GM18507 (cell line): ENCODE measurements around the gene ARHGEF7.

Experiments used
- DNase-seq: peaks from one replicate; pipeline ENCODE4 v3.0.0; 2011; ENCODE audit warnings: low read depth; ENCODE audit not compliant: insufficient read length; ENCODE audit errors: extremely low spot score
- FAIRE-seq: peaks from 2 replicates; lab custom pipeline; 2011; peaks lifted over from hg19 to GRCh38; lab: Jason Lieb, UNC

The ARHGEF7 gene

DNA sequence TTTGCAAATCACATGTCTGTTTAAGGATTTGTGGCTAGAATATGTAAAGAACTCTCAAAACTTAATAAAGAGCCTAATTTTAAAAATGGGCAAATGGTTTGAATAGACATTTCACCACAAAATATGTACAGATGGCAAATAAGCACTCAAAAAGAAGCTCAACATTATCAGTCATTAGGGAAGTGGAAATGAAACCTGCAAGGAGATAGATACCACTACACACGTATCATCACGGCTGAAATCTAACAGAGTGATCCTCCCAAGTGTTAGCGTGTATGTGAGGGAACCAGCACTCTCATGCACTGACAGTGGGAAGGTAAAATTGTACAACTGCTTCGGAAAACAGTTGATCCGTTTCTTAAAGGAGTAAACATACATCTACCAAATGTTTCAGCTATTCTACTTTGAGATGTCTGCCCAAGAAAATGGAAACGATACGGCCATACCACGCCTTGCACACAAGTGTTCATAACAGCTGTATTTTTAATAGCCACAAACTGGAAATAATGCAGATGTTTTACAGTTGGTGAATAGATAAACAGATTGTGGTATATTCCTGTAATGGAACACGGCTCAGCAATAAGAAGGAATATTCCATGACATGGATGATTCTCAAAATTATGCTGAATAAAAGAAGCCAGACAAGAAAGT is 14.5 kb downstream of the ARHGEF7 start:
- DNase-seq = no peak
- peak; percentile 92 for FAIRE-seq

GRCh38 chr13:111130116-111130508 is 15.0 kb downstream of the ARHGEF7 start:
- no peak for DNase-seq
- FAIRE-seq = peak; percentile 36

DNA sequence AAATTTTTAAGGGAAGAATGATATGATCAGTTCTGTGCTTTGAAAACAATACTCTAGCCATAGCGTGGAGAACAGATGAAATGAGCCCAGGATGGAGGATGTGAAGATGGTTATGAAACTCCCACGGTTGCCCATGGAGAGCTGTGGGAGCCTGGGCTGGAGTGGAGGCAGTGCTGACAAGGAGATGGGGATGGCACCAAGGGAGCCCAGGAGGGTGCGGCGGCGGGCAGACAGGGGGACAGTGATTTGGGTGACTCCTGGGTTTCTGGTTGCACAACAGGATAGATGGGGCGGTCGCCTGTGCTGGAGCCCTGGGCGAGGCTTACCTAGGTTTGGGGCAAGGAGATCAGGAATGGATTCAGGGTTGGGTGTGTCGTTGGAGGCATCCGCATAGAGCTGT is 15.9 kb downstream of the ARHGEF7 start:
- DNase-seq = no peak
- FAIRE-seq = no peak

DNA sequence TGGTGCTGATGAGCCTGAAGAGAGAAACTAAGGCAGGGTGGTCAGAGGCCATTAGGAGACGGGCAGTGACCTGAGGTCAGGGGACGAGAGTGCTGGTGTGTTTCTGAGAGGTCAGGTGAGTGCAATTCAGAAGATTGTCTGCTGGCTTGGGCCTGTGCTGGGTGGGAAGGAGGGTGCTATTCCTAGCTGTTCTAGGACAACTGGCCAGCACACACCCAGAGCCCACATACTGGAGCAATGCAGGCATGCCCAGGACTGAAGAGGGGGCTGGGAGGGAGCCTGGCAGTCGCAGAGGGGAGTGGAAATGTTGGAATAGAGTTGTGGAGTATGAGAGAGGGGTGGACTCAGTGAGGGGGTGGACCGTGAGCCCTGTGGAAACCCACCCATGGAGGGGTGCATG is 16.5 kb downstream of the ARHGEF7 start:
- DNase-seq = no peak
- FAIRE-seq = no peak

- FAIRE-seq (no peak), DNase-seq (no peak)
Measured at GRCh38 chr13:111132948-111133347, 17.8 kb downstream of the ARHGEF7 start.

- DNase-seq = no peak
- no peak for FAIRE-seq
Measured at GRCh38 chr13:111139452-111139851, 24.3 kb downstream of the ARHGEF7 start.

GRCh38 chr13:111139873-111140561 is 24.9 kb downstream of the ARHGEF7 start:
- FAIRE-seq (no peak), DNase-seq (no peak)

DNA sequence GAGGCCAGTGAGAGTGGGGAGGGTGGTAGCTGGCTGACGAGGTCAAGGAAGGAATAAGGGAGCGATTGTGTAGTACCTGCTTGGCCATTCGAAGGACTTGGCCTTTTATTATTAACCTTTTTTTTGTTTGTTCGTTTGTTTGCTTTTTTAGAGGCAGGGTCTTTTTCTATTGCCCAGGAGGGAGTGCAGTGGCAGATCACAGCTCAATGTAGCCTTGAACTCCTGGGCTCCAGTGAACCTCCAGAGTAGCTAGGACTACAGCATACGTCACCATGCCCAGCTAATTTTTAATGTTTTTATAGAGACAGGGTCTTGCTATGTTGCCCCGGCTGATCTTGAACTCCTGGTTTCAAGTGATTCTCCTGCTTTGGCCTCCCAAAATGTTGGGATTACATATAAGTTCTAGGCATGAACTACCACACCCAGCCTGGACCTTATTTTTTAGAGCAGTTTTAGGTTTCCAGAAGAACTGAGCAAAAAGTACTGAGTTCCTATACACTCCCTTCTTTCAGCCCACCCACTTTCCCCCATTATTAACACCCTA is 25.5 kb downstream of the ARHGEF7 start:
- FAIRE-seq = no peak
- no peak for DNase-seq

- FAIRE-seq (no peak), DNase-seq (no peak)
Measured at GRCh38 chr13:111142472-111142871, 27.4 kb downstream of the ARHGEF7 start.

DNA sequence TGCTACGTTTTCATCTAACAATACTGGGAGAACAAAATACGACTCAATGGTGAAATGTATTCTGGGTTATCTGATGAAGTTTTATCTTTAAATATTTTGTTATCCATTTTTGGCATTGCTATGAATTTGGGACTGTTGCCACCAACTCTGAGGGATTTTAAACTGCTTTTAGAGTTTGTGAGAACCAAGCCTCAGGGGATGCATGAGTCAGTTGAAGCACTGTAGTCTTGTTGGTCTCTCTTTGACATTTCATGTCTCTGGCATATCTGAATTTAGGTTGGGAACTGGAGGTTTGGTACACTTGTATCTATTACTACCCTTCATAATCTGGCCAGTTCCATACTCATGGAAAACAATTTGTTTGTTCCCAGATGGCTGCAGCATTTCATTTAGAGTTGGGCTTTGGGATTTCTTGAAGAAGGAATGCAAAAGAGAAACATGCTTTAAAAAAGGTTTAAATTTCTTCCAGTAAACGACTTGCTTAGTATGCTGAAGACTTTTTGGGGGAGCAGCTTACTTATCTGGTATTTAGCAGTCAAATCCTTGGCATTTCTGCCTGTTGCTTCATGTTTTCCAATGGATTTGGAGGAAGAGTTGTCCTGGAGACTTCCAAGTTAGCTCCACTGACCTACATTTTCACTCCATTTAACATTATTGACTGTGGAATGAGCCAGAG is 28.9 kb downstream of the ARHGEF7 start:
- DNase-seq = no peak
- no peak for FAIRE-seq

DNA sequence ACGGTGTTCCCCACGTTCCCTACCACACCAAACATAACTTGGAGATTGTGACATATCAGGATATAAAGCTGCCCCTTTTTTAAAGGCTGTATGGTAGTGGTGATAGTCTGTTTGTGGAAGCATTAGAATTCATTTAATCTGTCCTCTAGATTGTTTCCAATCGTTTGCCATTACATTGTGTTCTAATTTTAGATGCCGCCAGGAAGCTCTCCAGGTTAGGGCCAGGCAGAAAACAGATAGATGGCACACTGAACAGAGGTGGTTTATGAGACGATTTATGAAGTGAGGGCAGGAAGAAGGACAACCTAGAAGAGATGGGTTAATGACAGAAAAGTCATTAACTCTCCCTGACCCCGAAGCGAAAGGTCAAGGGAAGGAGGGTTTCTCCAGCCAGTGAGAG is 30.0 kb downstream of the ARHGEF7 start:
- FAIRE-seq (no peak), DNase-seq (no peak)

- no peak for DNase-seq
- FAIRE-seq = no peak
Measured at GRCh38 chr13:111145506-111145905, 30.4 kb downstream of the ARHGEF7 start.

GRCh38 chr13:111152844-111153243 is 37.7 kb downstream of the ARHGEF7 start:
- DNase-seq (no peak), FAIRE-seq (no peak)

DNA sequence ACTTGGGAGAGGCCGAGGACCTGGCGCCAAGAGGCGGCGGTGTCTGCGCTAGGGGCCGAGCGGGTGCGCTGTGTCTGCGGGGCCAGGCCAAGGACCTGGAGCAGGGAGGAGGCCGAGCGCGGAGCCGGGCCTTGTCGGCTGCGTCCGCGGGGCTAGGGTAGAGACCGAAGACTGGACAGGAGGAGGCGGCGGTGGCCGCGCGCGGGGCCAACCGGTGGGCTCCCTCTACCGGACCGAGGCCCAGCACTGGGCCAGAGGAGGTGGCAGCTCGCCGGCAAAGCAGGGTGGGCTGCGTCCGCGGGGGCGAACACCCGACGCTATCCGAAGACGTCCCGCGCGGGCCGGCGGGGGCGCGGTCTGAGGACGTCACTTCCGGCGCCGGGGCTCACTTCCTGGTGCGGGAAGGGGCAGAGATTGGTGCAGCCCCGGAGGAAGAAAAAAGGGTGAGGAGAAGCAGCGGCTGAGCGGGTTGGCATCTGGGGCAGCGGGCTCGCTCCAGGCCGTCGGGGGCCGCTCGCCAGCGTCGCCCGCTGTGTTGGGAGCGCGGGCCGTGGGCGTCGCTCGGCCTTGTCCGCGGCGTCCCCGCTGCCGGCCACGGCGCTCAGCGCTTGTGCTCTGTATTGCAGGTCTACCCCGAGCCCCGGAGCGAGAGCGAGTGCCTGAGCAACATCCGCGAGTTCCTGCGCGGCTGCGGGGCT is 38.3 kb downstream of the ARHGEF7 start:
- FAIRE-seq (peak; percentile 87), DNase-seq (peak; percentile 90)

DNA sequence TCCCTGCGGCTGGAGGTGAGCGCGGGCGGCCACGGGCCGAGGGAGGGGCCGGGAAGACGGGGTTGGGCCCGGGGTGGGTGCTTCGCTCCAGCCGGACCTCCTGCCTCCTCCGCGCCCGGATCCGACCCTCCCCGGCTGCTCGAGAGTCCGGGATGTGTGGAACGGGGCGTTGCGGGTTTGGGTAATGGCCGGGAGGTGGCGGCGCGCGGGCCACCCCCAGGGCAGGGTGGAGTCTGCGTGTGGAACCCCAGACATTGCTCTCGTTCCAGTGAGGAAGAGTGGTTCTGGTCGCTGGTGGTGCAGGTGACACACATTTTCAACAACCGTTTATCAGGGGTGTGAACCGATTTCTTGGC is 38.8 kb downstream of the ARHGEF7 start:
- FAIRE-seq = peak; percentile 72
- no peak for DNase-seq

DNA sequence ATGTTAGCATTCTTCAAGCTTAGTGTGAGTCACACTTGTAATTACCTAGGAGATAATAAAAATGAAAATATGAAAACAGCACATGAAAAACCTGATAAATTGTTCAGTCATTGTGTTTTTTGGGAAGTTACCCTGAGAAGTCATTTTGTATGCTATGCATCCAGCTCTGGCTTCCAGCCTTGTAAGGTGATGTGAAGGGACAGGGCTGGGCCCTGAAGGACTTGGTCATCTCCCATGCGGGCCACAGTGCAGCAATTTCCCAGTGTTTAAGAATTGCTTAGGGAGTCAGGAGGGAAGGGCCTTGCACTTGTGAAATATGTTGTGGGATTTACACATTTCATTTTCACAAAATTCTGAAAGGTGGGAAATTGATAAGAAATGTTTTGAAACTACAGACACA is 41.3 kb downstream of the ARHGEF7 start:
- DNase-seq (no peak), FAIRE-seq (no peak)

GRCh38 chr13:111158136-111158805 is 43.2 kb downstream of the ARHGEF7 start:
- DNase-seq (no peak), FAIRE-seq (no peak)

DNA sequence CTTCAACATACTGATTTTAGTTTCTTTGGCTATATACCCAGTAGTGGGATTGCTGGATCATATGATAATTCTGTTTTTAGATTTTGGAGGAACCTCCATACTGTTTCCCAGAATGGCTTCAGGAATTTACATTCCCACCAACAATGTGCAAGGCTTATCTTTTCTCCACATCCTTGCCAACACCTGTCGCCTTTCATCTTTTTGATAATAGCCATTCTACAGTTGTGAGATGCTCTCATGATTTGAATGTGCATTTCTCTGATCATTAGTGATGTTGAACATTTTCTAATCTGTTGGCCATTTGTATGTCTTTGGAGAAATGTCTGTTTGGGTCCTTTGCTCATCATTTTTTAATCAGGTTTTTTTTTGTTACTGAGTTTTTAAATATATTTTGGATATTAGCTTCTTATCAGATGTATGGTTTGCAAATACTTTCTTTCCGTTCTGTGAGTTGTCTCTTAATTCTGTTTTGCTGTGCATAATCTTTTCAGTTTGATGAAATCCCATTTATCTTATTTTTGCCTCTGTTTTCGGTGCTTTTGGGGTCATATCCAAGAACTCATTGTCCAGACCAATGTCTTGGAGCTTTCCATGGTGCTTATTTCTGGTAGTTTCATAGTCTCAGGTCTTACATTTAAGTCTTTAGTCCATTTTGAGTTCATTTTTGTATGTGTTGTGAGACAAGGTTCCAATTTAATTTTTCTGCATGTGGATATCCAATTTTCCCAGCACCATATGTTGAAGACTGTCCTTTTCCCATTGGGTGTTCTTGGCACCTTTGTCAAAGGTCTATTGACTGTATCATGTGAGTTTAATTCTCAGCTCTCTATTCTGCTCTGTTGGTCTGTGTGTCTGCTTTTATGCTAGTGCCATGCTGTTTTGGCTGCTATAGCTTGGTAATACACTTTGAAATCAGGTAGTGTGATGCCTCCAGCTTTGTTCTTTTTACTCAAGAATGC is 44.5 kb downstream of the ARHGEF7 start:
- no peak for DNase-seq
- FAIRE-seq = no peak

DNA sequence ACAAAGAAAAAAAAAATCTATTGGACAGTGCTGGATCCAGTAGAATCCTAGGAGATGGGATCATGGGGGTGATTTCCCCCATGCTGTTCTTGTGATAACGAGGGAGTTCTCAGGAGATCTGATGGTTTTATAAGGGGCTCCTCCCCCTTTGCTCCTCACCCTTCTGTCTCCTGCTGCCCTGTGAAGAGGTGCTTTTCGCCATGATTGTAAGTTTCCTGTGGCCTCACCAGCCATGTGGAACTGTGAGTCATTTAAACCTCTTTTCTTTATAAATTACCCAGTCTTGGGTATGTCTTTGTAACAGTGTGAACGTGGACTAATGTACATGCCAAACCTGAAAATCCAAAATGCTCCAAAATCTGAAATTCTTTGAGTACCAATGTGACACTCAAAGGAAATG is 45.5 kb downstream of the ARHGEF7 start:
- DNase-seq (no peak), FAIRE-seq (peak; percentile 18)
